Astrocyte of the spinal cord (primary cell): ENCODE measurements around the gene SLC6A5.

Source experiments
- DNase-seq: peaks from one replicate; pipeline ENCODE4 v3.0.0; 2011; ENCODE audit warnings: low read depth, low spot score
- H3K4me3 ChIP-seq: 2 replicates; pipeline ENCODE4 v1.5.1; 2011; ENCODE audit warnings: low read depth, mild to moderate bottlenecking, low read length, moderate library complexity
- CTCF ChIP-seq: IDR thresholded peaks from 2 replicates; pipeline ENCODE4 v1.5.1; 2012; ENCODE audit warnings: low read depth, mild to moderate bottlenecking, low read length, inconsistent platforms
- in situ Hi-C: cut with HindIII; loops from 2 replicates; pipeline ENCODE4 v1.10.0; 2017; ENCODE audit warnings: low sequenced_read_pairs

Gene SLC6A5

GRCh38 chr11:20631519-20632168 lies 32.2 kb downstream of the SLC6A5 start:
- DNase-seq = no peak
- in situ Hi-C loops = no loop called here
- H3K4me3 ChIP-seq = no peak overlapping the region
- TF ChIP-seq CTCF = no peak

DNA sequence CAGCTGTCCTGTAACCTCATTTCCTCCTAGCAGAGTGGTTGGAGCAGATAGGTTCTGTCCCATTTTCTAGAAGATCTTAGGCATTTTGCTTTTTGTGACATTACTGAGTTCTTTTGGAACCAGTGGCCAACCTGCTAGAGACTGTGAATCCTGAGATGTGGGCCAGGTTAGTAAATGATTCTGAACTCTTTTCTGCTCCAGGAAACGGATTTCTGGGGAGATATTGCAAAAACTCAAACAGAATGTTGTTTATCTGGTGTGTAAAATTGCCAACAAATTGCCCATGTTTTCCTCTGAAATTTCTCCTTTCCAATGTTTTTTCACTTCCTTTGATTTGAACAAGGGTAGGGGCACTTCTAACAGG lies 32.7 kb downstream of the SLC6A5 start:
- no peak overlapping the region for H3K4me3 ChIP-seq

GRCh38 chr11:20634044-20634443 lies 34.6 kb downstream of the SLC6A5 start:
- in situ Hi-C loops = no loop called here
- no peak for DNase-seq
- no peak overlapping the region for H3K4me3 ChIP-seq
- TF ChIP-seq CTCF = no peak

More for the DNA sequence above, 32.7 kb downstream of the SLC6A5 start:
- DNase-seq = no peak
- in situ Hi-C loops = no loop called here
- no peak for TF ChIP-seq CTCF

DNA sequence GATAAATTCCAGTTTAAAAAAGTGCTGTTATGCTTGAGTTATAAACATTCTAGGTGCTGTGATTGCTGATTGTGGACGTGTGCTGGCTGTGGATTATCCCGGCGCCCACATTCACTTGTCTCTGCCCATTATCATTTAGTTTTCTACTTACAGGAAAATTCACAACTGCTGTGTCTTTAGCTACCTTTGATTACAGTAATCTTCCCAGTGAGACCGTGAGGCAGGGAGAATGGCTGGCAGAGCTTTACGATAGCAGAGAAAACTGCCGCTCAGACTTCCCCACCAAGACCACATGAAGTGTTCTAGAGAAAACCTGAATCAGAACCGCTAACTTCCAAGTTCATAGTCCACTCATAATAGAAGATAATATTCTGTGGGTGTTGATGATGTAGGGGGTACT lies 35.4 kb downstream of the SLC6A5 start:
- no peak for DNase-seq
- no peak overlapping the region for H3K4me3 ChIP-seq
- TF ChIP-seq CTCF = no peak
- in situ Hi-C loops = no loop called here

DNA sequence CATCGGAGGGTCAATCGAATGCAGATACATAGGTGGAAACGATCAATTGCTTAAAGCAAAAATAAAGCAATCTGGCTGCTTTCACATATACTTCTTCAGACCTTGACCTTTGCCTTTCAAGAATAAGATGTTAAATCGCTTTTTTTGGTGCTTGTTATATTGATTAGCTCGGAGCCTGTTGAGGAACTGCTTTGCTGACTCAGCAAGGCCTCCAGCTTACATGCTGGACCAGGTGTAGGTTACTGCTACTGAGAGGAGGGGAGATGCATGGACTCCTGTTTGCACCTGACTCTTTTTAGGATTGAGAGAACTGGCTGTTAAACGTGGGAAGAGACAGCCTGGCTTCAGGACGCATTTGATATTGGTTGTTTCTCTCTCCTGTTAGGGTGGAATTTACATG lies 38.7 kb downstream of the SLC6A5 start:
- no peak for TF ChIP-seq CTCF
- no peak overlapping the region for H3K4me3 ChIP-seq
- in situ Hi-C loops = no loop called here
- DNase-seq = no peak

DNA sequence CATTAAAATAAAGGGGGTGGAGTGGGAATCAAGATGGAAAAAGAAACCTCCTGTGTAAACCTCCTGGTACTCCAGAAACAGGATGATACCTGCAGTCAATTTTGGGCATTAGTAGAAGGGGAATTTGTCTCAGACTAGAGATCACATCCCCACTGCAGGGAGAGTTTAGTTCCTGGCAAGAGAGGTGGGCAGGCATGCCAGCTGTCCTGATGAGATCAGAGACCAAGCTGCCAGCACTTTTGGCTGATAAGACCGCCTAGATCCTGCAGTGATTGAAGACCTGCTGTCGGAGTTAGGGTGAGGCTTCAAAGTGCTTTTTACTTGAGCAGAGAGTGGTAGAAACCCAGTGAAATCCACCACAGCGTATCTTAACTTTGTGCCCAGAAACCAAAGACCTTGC lies 40.3 kb downstream of the SLC6A5 start:
- H3K4me3 ChIP-seq = no peak overlapping the region
- in situ Hi-C loops = no loop called here
- TF ChIP-seq CTCF = no peak
- DNase-seq = no peak

GRCh38 chr11:20640401-20640800 lies 41.0 kb downstream of the SLC6A5 start:
- DNase-seq = no peak
- H3K4me3 ChIP-seq = no peak overlapping the region
- in situ Hi-C loops = no loop called here
- TF ChIP-seq CTCF = no peak
